Measurements from ENCODE around the gene ADAMTS15. TPM values are rescaled to one million over a fixed set of nuclear protein-coding genes. Genes with fewer than 3 reads are reported as not detected.

The ADAMTS15 gene
- total RNA-seq, 3 donors from 2014 or later (not counting 1 experiment from before 2014, with no cell fraction given), result 0.20 TPM; not detected in 2

DNA sequence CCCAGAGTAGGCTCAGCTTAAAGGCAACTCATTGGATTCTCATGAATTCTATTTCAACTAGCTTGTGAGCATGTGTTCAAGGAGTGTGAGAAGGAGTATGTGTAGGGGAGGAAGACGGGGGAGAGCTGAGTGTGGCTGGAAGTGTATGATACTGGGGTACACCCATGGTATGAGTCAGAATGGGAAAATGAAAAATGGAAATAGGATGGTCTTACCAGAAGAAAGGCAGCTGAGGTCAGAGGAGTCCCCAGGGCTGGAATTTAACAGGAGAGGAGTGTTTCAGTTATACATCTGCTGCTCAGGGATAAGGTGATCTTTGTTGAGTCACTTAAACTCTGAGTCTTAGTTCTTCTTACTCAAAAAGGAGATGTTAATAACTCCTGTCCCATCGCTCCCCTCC, 6.7 kb upstream of the ADAMTS15 start:
- no peak overlapping the region for H3K27ac ChIP-seq (ENCODE audit: low read length)
- H3K36me3 Mint-ChIP-seq, result no peaks in the 10 kb centered on the region
- TF ChIP-seq, protein P1, sequence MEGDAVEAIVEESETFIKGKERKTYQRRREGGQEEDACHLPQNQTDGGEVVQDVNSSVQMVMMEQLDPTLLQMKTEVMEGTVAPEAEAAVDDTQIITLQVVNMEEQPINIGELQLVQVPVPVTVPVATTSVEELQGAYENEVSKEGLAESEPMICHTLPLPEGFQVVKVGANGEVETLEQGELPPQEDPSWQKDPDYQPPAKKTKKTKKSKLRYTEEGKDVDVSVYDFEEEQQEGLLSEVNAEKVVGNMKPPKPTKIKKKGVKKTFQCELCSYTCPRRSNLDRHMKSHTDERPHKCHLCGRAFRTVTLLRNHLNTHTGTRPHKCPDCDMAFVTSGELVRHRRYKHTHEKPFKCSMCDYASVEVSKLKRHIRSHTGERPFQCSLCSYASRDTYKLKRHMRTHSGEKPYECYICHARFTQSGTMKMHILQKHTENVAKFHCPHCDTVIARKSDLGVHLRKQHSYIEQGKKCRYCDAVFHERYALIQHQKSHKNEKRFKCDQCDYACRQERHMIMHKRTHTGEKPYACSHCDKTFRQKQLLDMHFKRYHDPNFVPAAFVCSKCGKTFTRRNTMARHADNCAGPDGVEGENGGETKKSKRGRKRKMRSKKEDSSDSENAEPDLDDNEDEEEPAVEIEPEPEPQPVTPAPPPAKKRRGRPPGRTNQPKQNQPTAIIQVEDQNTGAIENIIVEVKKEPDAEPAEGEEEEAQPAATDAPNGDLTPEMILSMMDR (IDR thresholded peaks at IDR 0.05), result no peak
- H3K36me3 ChIP-seq (ENCODE audit: control insufficient read depth, insufficient read depth, low read length), result no peaks in the 10 kb centered on the region
- no peak overlapping the region for H3K4me3 Mint-ChIP-seq
- WGBS (ENCODE audit: insufficient coverage), result 88% methylated on average over 1 of the region's 2 CpGs
- no peaks in the 10 kb centered on the region for H3K9me3 Mint-ChIP-seq
- H3K4me1 ChIP-seq (ENCODE audit: control insufficient read depth, insufficient read depth, low read length), result peaks cover 16% of the 10 kb centered on the region
- intact Hi-C loops (cut with micrococcal nuclease), result no loop called here
- H3K4me1 Mint-ChIP-seq, result peaks cover 19 to 21% of the 10 kb centered on the region in 2 donors
- DNase-seq (no peak), ATAC-seq (no peak)
- H3K4me3 ChIP-seq (ENCODE audit: low read length), result no peak overlapping the region
- no peaks in the 10 kb centered on the region for H3K9me3 ChIP-seq (ENCODE audit: control insufficient read depth, insufficient read depth, low read length)
- H3K27ac Mint-ChIP-seq, result no peak overlapping the region
- H3K27me3 Mint-ChIP-seq (ENCODE audit: low read depth in 2 of 2), result peaks cover 7 to 10% of the 10 kb centered on the region in 2 donors
- H3K27me3 ChIP-seq (ENCODE audit: control insufficient read depth, insufficient read depth, low read length), result no peaks in the 10 kb centered on the region

DNA sequence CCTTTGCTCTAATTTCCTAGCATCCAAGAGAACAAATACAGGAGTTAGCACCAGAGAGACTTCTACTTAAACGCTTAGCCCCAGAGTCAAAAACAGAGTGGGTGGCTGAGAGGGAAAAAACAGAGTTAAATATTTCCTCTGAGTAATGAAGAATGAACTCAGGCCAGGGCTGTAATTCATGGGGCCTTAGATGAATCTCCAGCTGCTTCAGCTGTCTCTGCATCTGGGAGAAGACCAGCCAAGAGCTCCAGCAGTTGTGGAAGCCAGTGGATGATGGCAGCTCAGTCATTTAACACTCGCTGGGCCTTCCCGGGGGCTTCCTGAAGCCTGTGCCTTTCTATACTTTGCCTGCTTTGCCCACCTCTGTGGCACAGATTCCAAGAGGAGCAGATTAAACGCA, 5.7 kb upstream of the ADAMTS15 start:
- intact Hi-C loops (cut with micrococcal nuclease), result no loop called here
- Histone ChIP-seq H3K27me3 (ENCODE audit: control insufficient read depth, insufficient read depth, low read length) (no peaks in the 10 kb centered on the region), H3K4me3 (ENCODE audit: low read length) (no peak overlapping the region), H3K27ac (ENCODE audit: low read length) (no peak overlapping the region), H3K9me3 (ENCODE audit: control insufficient read depth, insufficient read depth, low read length) (no peaks in the 10 kb centered on the region), H3K36me3 (ENCODE audit: control insufficient read depth, insufficient read depth, low read length) (no peaks in the 10 kb centered on the region), H3K4me1 (ENCODE audit: control insufficient read depth, insufficient read depth, low read length) (peaks cover 16% of the 10 kb centered on the region)
- WGBS (ENCODE audit: insufficient coverage), result 94% methylated on average over 4 of the region's 4 CpGs
- DNase-seq (no peak), ATAC-seq (no peak)
- H3K4me3 Mint-ChIP-seq, result no peak overlapping the region
- peaks cover 18 to 21% of the 10 kb centered on the region in 2 donors for H3K4me1 Mint-ChIP-seq
- peaks cover 8 to 11% of the 10 kb centered on the region in 2 donors for H3K27me3 Mint-ChIP-seq (ENCODE audit: low read depth in 2 of 2)
- H3K27ac Mint-ChIP-seq, result no peak overlapping the region
- no peaks in the 10 kb centered on the region for H3K9me3 Mint-ChIP-seq
- H3K36me3 Mint-ChIP-seq, result no peaks in the 10 kb centered on the region
- TF ChIP-seq, protein P1 (IDR thresholded peaks at IDR 0.05), result no peak

DNA sequence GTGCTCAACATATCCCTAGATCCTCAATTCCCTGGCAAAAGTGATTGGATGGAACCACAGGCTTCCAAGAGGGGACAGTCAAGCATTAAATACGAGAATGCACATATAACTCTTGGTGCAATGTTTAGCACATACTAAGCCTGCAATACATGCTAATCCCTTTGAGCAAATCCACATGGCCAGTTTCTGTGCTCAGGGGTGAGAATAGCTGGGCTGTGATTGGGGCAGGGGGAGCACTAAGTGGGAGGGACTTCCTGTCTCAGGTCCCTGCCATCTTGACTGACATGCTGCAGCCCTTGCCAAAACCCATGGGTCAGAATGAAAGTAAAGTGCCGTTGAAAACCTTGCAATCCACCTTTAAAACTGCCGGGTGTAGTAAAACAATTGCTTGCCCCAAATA, 2.7 kb upstream of the ADAMTS15 start:
- TF ChIP-seq, protein P1 (IDR thresholded peaks at IDR 0.05), result no peak
- H3K4me1 Mint-ChIP-seq, result peaks cover 5 to 17% of the 10 kb centered on the region in 2 donors
- H3K4me3 Mint-ChIP-seq, result no peak overlapping the region
- no peaks in the 10 kb centered on the region for H3K9me3 Mint-ChIP-seq
- no peaks in the 10 kb centered on the region for H3K36me3 ChIP-seq (ENCODE audit: control insufficient read depth, insufficient read depth, low read length)
- no peaks in the 10 kb centered on the region for H3K9me3 ChIP-seq (ENCODE audit: control insufficient read depth, insufficient read depth, low read length)
- ATAC-seq, result no peak
- no peak for DNase-seq
- H3K27me3 Mint-ChIP-seq (ENCODE audit: low read depth in 2 of 2), result peaks cover 21 to 25% of the 10 kb centered on the region in 2 donors
- intact Hi-C loops (cut with micrococcal nuclease), result no loop called here
- WGBS (ENCODE audit: insufficient coverage), result 91% methylated on average over 3 of the region's 3 CpGs
- no peak overlapping the region for H3K27ac Mint-ChIP-seq
- peaks cover 14% of the 10 kb centered on the region for H3K27me3 ChIP-seq (ENCODE audit: control insufficient read depth, insufficient read depth, low read length)
- peaks cover 20% of the 10 kb centered on the region for H3K4me1 ChIP-seq (ENCODE audit: control insufficient read depth, insufficient read depth, low read length)
- H3K4me3 ChIP-seq (ENCODE audit: low read length), result no peak overlapping the region
- no peaks in the 10 kb centered on the region for H3K36me3 Mint-ChIP-seq
- H3K27ac ChIP-seq (ENCODE audit: low read length), result no peak overlapping the region

DNA sequence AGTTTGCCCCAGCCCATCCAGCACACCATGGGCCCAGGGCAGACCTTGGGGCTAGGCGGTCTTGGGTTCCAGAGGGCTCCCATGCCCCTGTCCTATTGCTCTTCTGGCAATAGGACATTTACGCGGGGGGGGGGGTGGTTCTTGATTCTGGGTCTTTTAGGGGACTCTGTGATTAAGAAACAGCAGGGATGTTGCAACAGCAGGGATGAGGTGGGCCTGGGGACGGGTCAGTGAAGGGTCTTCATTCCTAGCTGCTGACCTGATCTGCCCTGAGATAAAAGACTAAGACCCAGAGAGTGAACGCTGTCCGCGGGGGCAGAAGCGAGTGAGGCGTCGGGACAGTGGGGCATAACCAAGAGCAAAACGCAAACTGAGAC, 418 bp upstream of the ADAMTS15 start:
- 13% methylated on average over 11 of the region's 11 CpGs for WGBS (ENCODE audit: insufficient coverage)
- peaks cover 30 to 36% of the 10 kb centered on the region in 2 donors for H3K27me3 Mint-ChIP-seq (ENCODE audit: low read depth in 2 of 2)
- peak overlapping the region; percentile 65 for H3K4me3 Mint-ChIP-seq

More for the DNA sequence above, 418 bp upstream of the ADAMTS15 start:
- peaks cover 5 to 17% of the 10 kb centered on the region in 2 donors for H3K4me1 Mint-ChIP-seq
- peaks cover 20% of the 10 kb centered on the region for H3K4me1 ChIP-seq (ENCODE audit: control insufficient read depth, insufficient read depth, low read length)
- H3K9me3 Mint-ChIP-seq, result no peaks in the 10 kb centered on the region
- no peaks in the 10 kb centered on the region for H3K36me3 ChIP-seq (ENCODE audit: control insufficient read depth, insufficient read depth, low read length)
- ATAC-seq, result no peak
- peaks cover 14% of the 10 kb centered on the region for H3K27me3 ChIP-seq (ENCODE audit: control insufficient read depth, insufficient read depth, low read length)
- no peak overlapping the region for H3K27ac ChIP-seq (ENCODE audit: low read length)
- no peaks in the 10 kb centered on the region for H3K36me3 Mint-ChIP-seq
- H3K9me3 ChIP-seq (ENCODE audit: control insufficient read depth, insufficient read depth, low read length), result no peaks in the 10 kb centered on the region
- intact Hi-C loops (cut with micrococcal nuclease), result no loop called here
- DNase-seq, result no peak
- TF ChIP-seq, protein P1 (IDR thresholded peaks at IDR 0.05), result no peak
- no peak overlapping the region for H3K27ac Mint-ChIP-seq
- peak overlapping the region; percentile 17 for H3K4me3 ChIP-seq (ENCODE audit: low read length)

All from natural killer cell (primary cell).